K562 (cell line): ENCODE data around the gene KCNJ2. TPM values are rescaled to one million over a fixed set of nuclear protein-coding genes. Genes with fewer than 3 reads are reported as not detected.

Source experiments
- ATAC-seq: fragments of 200-7000 bp; cut with Tn5 transposase; 3 replicates; pipeline ENCODE4 v1.9.1; 2020; ENCODE audit warnings: moderate library complexity
- BruUV-seq: library from RNA; stranded (reverse); fragments of 400-500 nt; replicated peaks from 2 replicates; lab custom pipeline; 2021; lab: Mats Ljungman, UMichigan
- CTCF ChIA-PET: fragments of 300-600 bp; formaldehyde crosslinking; extraction: SDS; loops from one replicate; lab custom pipeline; 2021; ENCODE audit warnings: low intra/inter-chr PET ratio; lab: Yijun Ruan, JAX
- POLR2A ChIA-PET: fragments of 300-600, 350-650 bp; sonication (Branson Sonifier 250); formaldehyde crosslinking; extraction: SDS; loops from one replicate; lab custom pipeline; 2021; ENCODE audit warnings: antibody characterized with exemption, inconsistent platforms; lab: Yijun Ruan, JAX
- DNase-seq, 4 experiments: peaks; one replicate each; pipeline versions ENCODE4 v3.0.0 to v3.0.0-alpha.2; 2011 to 2018; ENCODE audit warnings: low spot score in 3 of 4, mixed read lengths in 3 of 4; ENCODE audit errors: extremely low read depth in 1 of 4
- FAIRE-seq: peaks from 2 replicates; lab custom pipeline; 2011; peaks lifted over from hg19 to GRCh38; lab: Jason Lieb, UNC
- H2AFZ ChIP-seq: 2 replicates; pipeline ENCODE4 v1.6.0; 2011; ENCODE audit warnings: low read depth, low read length, control low read depth, inconsistent platforms
- H3K27ac ChIP-seq: fragments of 200-600 bp; 3 replicates; pipeline ENCODE4 v1.8.0; 2011; ENCODE audit warnings: low read depth, mild to moderate bottlenecking, control low read depth, inconsistent platforms, low read length, moderate library complexity, mixed read lengths; ENCODE audit errors: extremely low read depth
- H3K27me3 ChIP-seq, 2 experiments: fragments of 300-600 bp in 1 of 2; 2 replicates in 1 of 2; 3 replicates in 1 of 2; pipeline versions ENCODE4 v1.6.0 to v1.8.0; 2011; ENCODE audit warnings: inconsistent platforms in 2 of 2, low read length in 2 of 2, mild to moderate bottlenecking in 1 of 2, mixed read lengths in 1 of 2, moderate library complexity in 1 of 2; ENCODE audit not compliant: control insufficient read depth in 2 of 2, insufficient read depth in 2 of 2
- H3K36me3 ChIP-seq: fragments of 300-600 bp; 3 replicates; pipeline ENCODE4 v1.8.0; 2011; ENCODE audit warnings: mild to moderate bottlenecking, low read length, inconsistent platforms; ENCODE audit not compliant: control insufficient read depth, insufficient read depth
- H3K4me1 ChIP-seq, 2 experiments: fragments of 200-600 bp in 1 of 2; replicated peaks in 1 of 2; 2 replicates in 1 of 2; 3 replicates in 1 of 2; pipeline versions ENCODE4 v1.5.1 to v1.8.0; 2011; ENCODE audit warnings: inconsistent platforms in 2 of 2, low read length in 2 of 2, mild to moderate bottlenecking in 1 of 2, mixed read lengths in 1 of 2, moderate library complexity in 1 of 2; ENCODE audit not compliant: control insufficient read depth in 2 of 2, insufficient read depth in 2 of 2
- H3K4me2 ChIP-seq: 2 replicates; pipeline ENCODE4 v1.6.1; 2011; ENCODE audit warnings: low read length, control low read depth, inconsistent platforms, mixed read lengths; ENCODE audit not compliant: insufficient read depth
- H3K4me3 ChIP-seq: fragments of 200-600 bp; sonication (generic), shearing (Covaris generic); 2 replicates; pipeline ENCODE4 v1.5.1; 2016; ENCODE audit warnings: control low read depth, inconsistent platforms
- H3K79me2 ChIP-seq: fragments of 200-600 bp; 3 replicates; pipeline ENCODE4 v1.8.0; 2011; ENCODE audit warnings: low read length, inconsistent platforms; ENCODE audit not compliant: control insufficient read depth, insufficient read depth
- H3K9ac ChIP-seq, 2 experiments: 2 replicates each; pipeline versions ENCODE4 v1.6.0 to v1.6.1; 2011; ENCODE audit warnings: low read depth in 2 of 2, low read length in 2 of 2, control low read depth in 1 of 2, inconsistent platforms in 1 of 2, mild to moderate bottlenecking in 1 of 2, mixed read lengths in 1 of 2; ENCODE audit not compliant: insufficient read depth in 1 of 2
- H3K9me1 ChIP-seq: one replicate; pipeline ENCODE4 v1.6.0; 2011; ENCODE audit warnings: inconsistent platforms, mild to moderate bottlenecking, low read length, moderate library complexity; ENCODE audit not compliant: control insufficient read depth, insufficient read depth
- H3K9me3 ChIP-seq: replicated peaks from 2 replicates; pipeline ENCODE4 v1.5.1; 2011; ENCODE audit warnings: low read depth, low read length, inconsistent platforms; ENCODE audit not compliant: control insufficient read depth, insufficient read depth
- H4K20me1 ChIP-seq: replicated peaks from 2 replicates; pipeline ENCODE4 v1.6.1; 2011; ENCODE audit warnings: low read length, inconsistent platforms, mixed read lengths; ENCODE audit not compliant: control insufficient read depth, insufficient read depth
- HNRNPUL1 ChIP-seq: fragments of 200-400 bp; formaldehyde crosslinking; IDR thresholded peaks from 2 replicates; pipeline ENCODE4 v1.6.1; 2017; ENCODE audit warnings: low read length
- KLF1 ChIP-seq: fragments of 450-650 bp; IDR thresholded peaks from 2 replicates; pipeline ENCODE4 v1.6.1; 2016; ENCODE audit warnings: missing genetic modification characterization, missing compliant biosample characterization
- PCBP1 ChIP-seq: fragments of 200-400 bp; formaldehyde crosslinking; IDR thresholded peaks from 2 replicates; pipeline ENCODE4 v1.6.1; 2018; ENCODE audit warnings: mild to moderate bottlenecking, low read depth, low read length; ENCODE audit not compliant: poor library complexity, severe bottlenecking
- SRF ChIP-seq, 2 experiments: fragments of 250-450, 450-650 bp in 1 of 2; sonication (Bioruptor Pico) in 1 of 2; sonication (generic) in 1 of 2; formaldehyde crosslinking; IDR thresholded peaks; 2 replicates each; pipeline versions ENCODE4 v1.5.0 to v1.5.1; 2020 to 2022; ENCODE audit warnings: mild to moderate bottlenecking in 1 of 2, missing genetic modification reagents in 1 of 2
- SRSF7 ChIP-seq: fragments of 200-400 bp; formaldehyde crosslinking; optimal IDR thresholded peaks from 2 replicates; pipeline ENCODE3; 2017; ENCODE audit warnings: mild to moderate bottlenecking, low read depth, low read length
- THAP7 ChIP-seq: fragments of 250-450 bp; sonication (Bioruptor Pico); IDR thresholded peaks from 2 replicates; pipeline ENCODE4 v1.5.0; 2021
- TOE1 ChIP-seq, 2 experiments: fragments of 450-650 bp in 1 of 2; sonication (generic) in 1 of 2; formaldehyde crosslinking in 1 of 2; IDR thresholded peaks; 2 replicates each; pipeline versions ENCODE4 v1.7.1 to v1.8.0; 2016 to 2022; ENCODE audit warnings: borderline replicate concordance in 2 of 2, mild to moderate bottlenecking in 2 of 2, antibody characterized with exemption in 1 of 2, inconsistent platforms in 1 of 2, low read depth in 1 of 2, missing genetic modification reagents in 1 of 2, moderate library complexity in 1 of 2
- XRCC4 ChIP-seq: IDR thresholded peaks from one replicate; pipeline ENCODE4 v1.6.1; 2011; ENCODE audit not compliant: insufficient read depth, insufficient read length; ENCODE audit errors: extremely low read depth
- ZNF76 ChIP-seq: fragments of 250-450 bp; sonication (Bioruptor Pico); IDR thresholded peaks from 2 replicates; pipeline ENCODE4 v1.4.0; 2020; ENCODE audit warnings: mild to moderate bottlenecking, moderate library complexity, borderline replicate concordance
- WGBS: fragments of 100-300 bp; shearing (Covaris generic); methylation state at CpG from one replicate; pipeline ENCODE4 v1.1.6; 2016; ENCODE audit warnings: low coverage, mixed read lengths; ENCODE audit not compliant: insufficient coverage; ENCODE audit errors: missing lambda C conversion rate; 5-methylcytosine and 5-hydroxymethylcytosine counted together
- in situ Hi-C: fragments of 300-500 bp; cut with MboI; formaldehyde crosslinking; loops from 4 replicates; pipeline ENCODE4 v1.15.0; 2018; ENCODE audit warnings: inconsistent platforms, mixed read lengths
- intact Hi-C: fragments of 100-400 bp; cut with micrococcal nuclease; formaldehyde crosslinking; loops from 2 replicates; pipeline ENCODE4 v1.14.2; 2022
- polyA plus RNA-seq, 8 experiments: library from polyadenylated mRNA; depleted of rRNA in 4 of 8; stranded (reverse) in 5 of 8; unstranded in 3 of 8; fragments of >200 nt; fragmentation: Nextera tagmentation in 2 of 8; fragmentation: Illumina TruSeq in 1 of 8; extraction: Ambion mirVana in 2 of 8; extraction: Trizol in 1 of 8; gene quantifications; 2 replicates each; pipeline versions ENCODE4 v1.2.1 to v1.2.3, GENCODE V29; 2011 to 2014; ENCODE audit warnings: inconsistent platforms in 1 of 8, missing spikeins in 1 of 8
- total RNA-seq, 7 experiments: library from RNA; depleted of rRNA in 6 of 7; stranded (reverse); fragments of >200 nt in 6 of 7; fragmentation: Illumina TruSeq in 2 of 7; extraction: Trizol in 2 of 7; gene quantifications; 2 replicates each; pipeline versions ENCODE4 v1.2.1 to v1.2.3, GENCODE V29; 2011 to 2021; ENCODE audit warnings: low replicate concordance in 1 of 7

The KCNJ2 gene
- total and polyA plus RNA-seq, 9 of the 15 experiments (the other 6 are each of a cell fraction or from before 2014, with no cell fraction given) = not detected

- no peaks in the 10 kb centered on the region for H3K79me2 ChIP-seq
- ChIA-PET CTCF (no interaction called here), POLR2A (interaction anchor here (1.0 kb wide), 1 partner anchor 14 kb away, joined by 3 read pairs; no protein-coding TSS in a partner anchor)
- no peaks in the 10 kb centered on the region for H3K9me1 ChIP-seq
- no peak overlapping the region for H3K4me3 ChIP-seq
- in situ Hi-C loops = no loop called here
- no peak for DNase-seq
- no peak overlapping the region for H3K27ac ChIP-seq
- H3K9me3 ChIP-seq = no peaks in the 10 kb centered on the region
- H3K4me1 ChIP-seq = no peaks in the 10 kb centered on the region
- no peak overlapping the region for H2AFZ ChIP-seq
- TF ChIP-seq THAP7 (no peak), TOE1 (IDR thresholded peaks at IDR 0.05; ENCODE audit: borderline replicate concordance) (no peak), TOE1 (CRISPR knock-in tag; IDR thresholded peaks at IDR 0.05; ENCODE audit: borderline replicate concordance, low read depth) (no peak), PCBP1 (no peak), XRCC4 (no peak), HNRNPUL1 (no peak), SRSF7 (no peak), SRF (CRISPR knock-in tag; IDR thresholded peaks at IDR 0.05) (no peak), KLF1 (tag) (no peak), ZNF76 (no peak)
- TF ChIP-seq, all 486 proteins: peak for 0
- Histone ChIP-seq H4K20me1 (no peaks in the 10 kb centered on the region), H3K36me3 (no peaks in the 10 kb centered on the region), H3K4me2 (no peak overlapping the region), H3K9ac (no peak overlapping the region), H3K27me3 (no peaks in the 10 kb centered on the region)
- no TSS peak for BruUV-seq
- FAIRE-seq (no peak), ATAC-seq (no peak)
- WGBS = 2% methylated on average over 5 of the region's 5 CpGs
- intact Hi-C loops = no loop called here
Observed at GRCh38 chr17:70181376-70181775, 12.0 kb downstream of the KCNJ2 start.
